Measurements from ENCODE around the gene XRCC6.

Gene XRCC6

DNA sequence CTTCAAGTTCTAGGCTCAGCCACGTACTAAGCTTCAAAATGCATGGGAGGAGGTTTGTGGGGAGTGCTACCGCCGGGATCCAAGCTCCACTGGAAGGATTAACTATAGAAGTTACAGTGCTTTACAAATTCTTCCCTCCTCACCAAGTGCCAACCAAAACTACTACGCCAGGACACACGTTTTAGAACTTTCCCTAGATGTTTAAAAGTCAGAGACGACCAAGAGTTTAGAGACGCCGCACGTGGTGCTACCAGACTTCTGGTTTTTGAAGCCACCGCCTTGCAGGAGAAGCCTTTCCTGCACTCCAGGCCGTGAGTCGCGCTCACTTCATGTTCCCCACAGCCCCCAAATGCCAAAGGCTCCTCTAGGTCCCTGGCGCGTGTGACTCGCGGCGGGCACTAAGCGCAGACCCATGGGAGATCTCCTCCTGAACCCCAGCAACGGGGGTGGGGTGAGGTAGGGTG, 66.8 kb downstream of the XRCC6 start:
- Histone ChIP-seq H3K18ac (ENCODE audit: low read length) (no peak overlapping the region), H2BK15ac (replicated peaks; ENCODE audit: low read depth) (no peak overlapping the region), H3K9ac (ENCODE audit: low read length) (peak overlapping the region; percentile 98), H3K4ac (ENCODE audit: low read depth, low read length) (no peak overlapping the region), H3K4me1 (ENCODE audit: control insufficient read depth, low read depth, low read length) (no peaks in the 10 kb centered on the region), H3K23ac (ENCODE audit: low read length) (no peak overlapping the region), H4K8ac (ENCODE audit: low read depth, low read length) (no peak overlapping the region), H3K56ac (ENCODE audit: low read length) (peak overlapping the region; percentile 96), H3K4me2 (ENCODE audit: low read length) (peak overlapping the region; percentile 51), H2BK120ac (ENCODE audit: low read depth, low read length) (no peak overlapping the region), H3K27ac (ENCODE audit: low read depth, low read length) (peak overlapping the region; percentile 71), H3K36me3 (ENCODE audit: control insufficient read depth, insufficient read depth, low read length) (no peaks in the 10 kb centered on the region), H3K79me2 (ENCODE audit: control insufficient read depth, insufficient read depth, low read length) (peaks cover 38% of the 10 kb centered on the region), H3K27me3 (ENCODE audit: insufficient read depth, low read length, poor library complexity) (no peaks in the 10 kb centered on the region), H3K79me1 (ENCODE audit: low read length) (no peaks in the 10 kb centered on the region), H2BK5ac (ENCODE audit: low read length) (no peak overlapping the region), H2AK5ac (ENCODE audit: low read length) (no peak overlapping the region), H3K4me3 (ENCODE audit: low read length) (peak overlapping the region; percentile 88), H4K5ac (ENCODE audit: low read length) (no peak overlapping the region)
- no CpG with 5 or more reads among the region's 20 CpGs for WGBS (ENCODE audit: extremely low coverage, insufficient coverage, low lambda C conversion rate)
- DNase-seq, result peak; percentile 59

GRCh38 chr22:41688365-41689211, 67.5 kb downstream of the XRCC6 start, which contains the start of gene SNU13:
TSS of gene SNU13 (minus strand) at chr22:41688867. CDS start at chr22:41688796, 71 bp downstream.
- no CpG with 5 or more reads among the region's 62 CpGs for WGBS (ENCODE audit: extremely low coverage, insufficient coverage, low lambda C conversion rate)

DNA sequence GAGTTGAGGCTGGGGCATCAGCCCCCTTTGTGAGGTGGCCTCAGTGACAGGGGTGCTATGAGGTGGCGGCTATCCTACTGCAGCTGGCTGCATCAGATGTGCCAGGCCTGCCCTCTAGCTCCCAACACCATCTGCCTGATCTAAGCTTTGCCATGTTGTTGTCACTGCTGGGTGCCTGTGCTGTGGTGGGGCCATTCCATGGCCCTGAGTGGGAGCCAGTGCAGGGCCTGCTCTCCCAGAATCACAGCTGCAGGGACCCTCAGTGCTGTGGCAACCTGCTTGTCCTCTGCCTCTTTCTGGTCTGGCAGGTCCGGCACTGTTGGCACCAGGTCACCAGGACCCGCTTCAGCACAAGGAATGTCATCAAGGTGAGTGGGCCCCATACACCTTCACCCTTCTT, 69.4 kb downstream of the XRCC6 start:
- H3K4ac ChIP-seq (ENCODE audit: low read depth, low read length), result no peak overlapping the region
- no peak overlapping the region for H3K27ac ChIP-seq (ENCODE audit: low read depth, low read length)
- peaks cover 22% of the 10 kb centered on the region for H3K79me2 ChIP-seq (ENCODE audit: control insufficient read depth, insufficient read depth, low read length)
- H3K36me3 ChIP-seq (ENCODE audit: control insufficient read depth, insufficient read depth, low read length), result no peaks in the 10 kb centered on the region
- no peak overlapping the region for H3K18ac ChIP-seq (ENCODE audit: low read length)
- H3K4me1 ChIP-seq (ENCODE audit: control insufficient read depth, low read depth, low read length), result no peaks in the 10 kb centered on the region
- no peak overlapping the region for H3K56ac ChIP-seq (ENCODE audit: low read length)
- no peaks in the 10 kb centered on the region for H3K27me3 ChIP-seq (ENCODE audit: insufficient read depth, low read length, poor library complexity)
- H3K23ac ChIP-seq (ENCODE audit: low read length), result no peak overlapping the region
- no peak overlapping the region for H2BK120ac ChIP-seq (ENCODE audit: low read depth, low read length)
- no peak overlapping the region for H2BK15ac ChIP-seq (replicated peaks; ENCODE audit: low read depth)
- H4K8ac ChIP-seq (ENCODE audit: low read depth, low read length), result no peak overlapping the region
- no peak for DNase-seq
- H2AK5ac ChIP-seq (ENCODE audit: low read length), result no peak overlapping the region
- WGBS (ENCODE audit: extremely low coverage, insufficient coverage, low lambda C conversion rate), result no CpG with 5 or more reads among the region's 3 CpGs
- H3K79me1 ChIP-seq (ENCODE audit: low read length), result no peaks in the 10 kb centered on the region
- H3K9ac ChIP-seq (ENCODE audit: low read length), result no peak overlapping the region
- no peak overlapping the region for H3K4me2 ChIP-seq (ENCODE audit: low read length)
- H4K5ac ChIP-seq (ENCODE audit: low read length), result no peak overlapping the region
- no peak overlapping the region for H2BK5ac ChIP-seq (ENCODE audit: low read length)
- no peak overlapping the region for H3K4me3 ChIP-seq (ENCODE audit: low read length)

More at GRCh38 chr22:41688365-41689211, 67.5 kb downstream of the XRCC6 start, which contains the start of gene SNU13:
- H2BK5ac ChIP-seq (ENCODE audit: low read length), result no peak within 1 kb of the TSS
- H3K4me3 ChIP-seq (ENCODE audit: low read length), result peak within 1 kb of the TSS; percentile 88
- H3K27ac ChIP-seq (ENCODE audit: low read depth, low read length), result peak within 1 kb of the TSS; percentile 71
- H2BK120ac ChIP-seq (ENCODE audit: low read depth, low read length), result no peak within 1 kb of the TSS
- H3K9ac ChIP-seq (ENCODE audit: low read length), result peak within 1 kb of the TSS; percentile 98
- H3K4me1 ChIP-seq (ENCODE audit: control insufficient read depth, low read depth, low read length), result no peaks in the 10 kb centered on the region
- H3K56ac ChIP-seq (ENCODE audit: low read length), result peak within 1 kb of the TSS; percentile 96
- no peaks in the 10 kb centered on the region for H3K27me3 ChIP-seq (ENCODE audit: insufficient read depth, low read length, poor library complexity)
- H2BK15ac ChIP-seq (replicated peaks; ENCODE audit: low read depth), result no peak within 1 kb of the TSS
- no peak within 1 kb of the TSS for H3K23ac ChIP-seq (ENCODE audit: low read length)
- no peaks in the 10 kb centered on the region for H3K79me1 ChIP-seq (ENCODE audit: low read length)
- peak within 1 kb of the TSS; percentile 99 for H4K8ac ChIP-seq (ENCODE audit: low read depth, low read length)
- H3K18ac ChIP-seq (ENCODE audit: low read length), result peak within 1 kb of the TSS; percentile 72
- H3K36me3 ChIP-seq (ENCODE audit: control insufficient read depth, insufficient read depth, low read length), result no peaks in the 10 kb centered on the region
- H3K79me2 ChIP-seq (ENCODE audit: control insufficient read depth, insufficient read depth, low read length), result peaks cover 33% of the 10 kb centered on the region
- DNase-seq, result peak; percentile 94
- no peak within 1 kb of the TSS for H4K5ac ChIP-seq (ENCODE audit: low read length)
- no peak within 1 kb of the TSS for H3K4ac ChIP-seq (ENCODE audit: low read depth, low read length)
- H3K4me2 ChIP-seq (ENCODE audit: low read length), result peak within 1 kb of the TSS; percentile 51
- H2AK5ac ChIP-seq (ENCODE audit: low read length), result no peak within 1 kb of the TSS

GRCh38 chr22:41695211-41695610, 74.1 kb downstream of the XRCC6 start:
- Histone ChIP-seq H2BK15ac (replicated peaks; ENCODE audit: low read depth) (no peak overlapping the region), H2AK5ac (ENCODE audit: low read length) (no peak overlapping the region), H3K27me3 (ENCODE audit: insufficient read depth, low read length, poor library complexity) (no peaks in the 10 kb centered on the region)

DNA sequence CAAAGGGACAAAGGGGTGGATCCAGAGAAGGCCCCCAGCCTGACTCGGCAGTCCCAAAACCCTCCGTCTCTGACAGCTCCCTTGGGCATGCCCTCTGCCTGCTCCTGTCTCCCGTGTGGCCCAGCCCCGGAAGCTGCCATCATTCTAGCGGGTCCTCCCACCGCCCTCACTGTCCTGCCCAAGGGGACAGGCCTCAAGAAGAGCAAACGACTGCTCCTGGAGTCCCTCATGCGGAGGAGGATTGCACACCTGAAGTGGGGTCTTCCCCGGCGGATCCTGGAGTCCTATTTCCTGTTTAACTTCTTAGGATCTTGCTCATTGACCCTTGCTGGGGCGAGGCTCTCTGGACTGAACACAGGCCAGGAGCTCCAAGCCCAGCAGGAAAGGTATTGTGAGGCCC, 75.6 kb downstream of the XRCC6 start:
- Histone ChIP-seq H4K8ac (ENCODE audit: low read depth, low read length) (no peak overlapping the region), H3K79me2 (ENCODE audit: control insufficient read depth, insufficient read depth, low read length) (no peaks in the 10 kb centered on the region), H3K4me1 (ENCODE audit: control insufficient read depth, low read depth, low read length) (no peaks in the 10 kb centered on the region), H4K5ac (ENCODE audit: low read length) (peak overlapping the region; percentile 26), H3K18ac (ENCODE audit: low read length) (no peak overlapping the region), H3K27ac (ENCODE audit: low read depth, low read length) (no peak overlapping the region), H3K23ac (ENCODE audit: low read length) (no peak overlapping the region), H2BK5ac (ENCODE audit: low read length) (no peak overlapping the region), H3K56ac (ENCODE audit: low read length) (peak overlapping the region; percentile 52), H3K36me3 (ENCODE audit: control insufficient read depth, insufficient read depth, low read length) (no peaks in the 10 kb centered on the region), H3K4ac (ENCODE audit: low read depth, low read length) (no peak overlapping the region), H3K27me3 (ENCODE audit: insufficient read depth, low read length, poor library complexity) (no peaks in the 10 kb centered on the region), H2BK120ac (ENCODE audit: low read depth, low read length) (no peak overlapping the region), H2AK5ac (ENCODE audit: low read length) (no peak overlapping the region), H3K4me2 (ENCODE audit: low read length) (no peak overlapping the region), H3K9ac (ENCODE audit: low read length) (no peak overlapping the region), H3K79me1 (ENCODE audit: low read length) (no peaks in the 10 kb centered on the region), H2BK15ac (replicated peaks; ENCODE audit: low read depth) (no peak overlapping the region), H3K4me3 (ENCODE audit: low read length) (no peak overlapping the region)
- WGBS (ENCODE audit: extremely low coverage, insufficient coverage, low lambda C conversion rate), result no CpG with 5 or more reads among the region's 11 CpGs
- DNase-seq, result no peak

More at GRCh38 chr22:41695211-41695610, 74.1 kb downstream of the XRCC6 start:
- H2BK120ac ChIP-seq (ENCODE audit: low read depth, low read length), result no peak overlapping the region
- DNase-seq, result no peak
- H3K79me1 ChIP-seq (ENCODE audit: low read length), result no peaks in the 10 kb centered on the region
- no peak overlapping the region for H3K4me3 ChIP-seq (ENCODE audit: low read length)
- no peak overlapping the region for H3K4ac ChIP-seq (ENCODE audit: low read depth, low read length)
- no CpG with 5 or more reads among the region's 2 CpGs for WGBS (ENCODE audit: extremely low coverage, insufficient coverage, low lambda C conversion rate)
- H3K27ac ChIP-seq (ENCODE audit: low read depth, low read length), result no peak overlapping the region
- H3K4me2 ChIP-seq (ENCODE audit: low read length), result no peak overlapping the region
- H3K56ac ChIP-seq (ENCODE audit: low read length), result no peak overlapping the region
- H3K36me3 ChIP-seq (ENCODE audit: control insufficient read depth, insufficient read depth, low read length), result no peaks in the 10 kb centered on the region
- H3K23ac ChIP-seq (ENCODE audit: low read length), result no peak overlapping the region
- H4K8ac ChIP-seq (ENCODE audit: low read depth, low read length), result no peak overlapping the region
- H3K79me2 ChIP-seq (ENCODE audit: control insufficient read depth, insufficient read depth, low read length), result no peaks in the 10 kb centered on the region
- no peak overlapping the region for H3K9ac ChIP-seq (ENCODE audit: low read length)
- H4K5ac ChIP-seq (ENCODE audit: low read length), result no peak overlapping the region
- H2BK5ac ChIP-seq (ENCODE audit: low read length), result no peak overlapping the region
- H3K18ac ChIP-seq (ENCODE audit: low read length), result no peak overlapping the region
- no peaks in the 10 kb centered on the region for H3K4me1 ChIP-seq (ENCODE audit: control insufficient read depth, low read depth, low read length)

Measured in mesendoderm (in vitro differentiated cells).